BJ (cell line): Measurements from ENCODE around the gene KRTAP21-1. TPM values are rescaled to one million over a fixed set of nuclear protein-coding genes. Genes with fewer than 3 reads are reported as not detected.
"Not testable (repeated sequence)": the region's sequence is repeated elsewhere in the genome, so short reads cannot be mapped to it uniquely, and the experiment has no call there.

Source experiments
- CTCF ChIA-PET: fragments of 350-600 bp; formaldehyde crosslinking; extraction: SDS; loops from one replicate; lab custom pipeline; 2021; ENCODE audit warnings: antibody characterized with exemption, inconsistent platforms; lab: Yijun Ruan, JAX
- POLR2A ChIA-PET: fragments of 300-600 bp; sonication (Branson Sonifier 250); formaldehyde crosslinking; extraction: SDS; loops from one replicate; lab custom pipeline; 2021; ENCODE audit warnings: antibody characterized with exemption; lab: Charles Lee
- DNase-seq: peaks from one replicate; pipeline ENCODE4 v3.0.0-alpha.2; 2011; ENCODE audit warnings: low read depth
- H3K27me3 ChIP-seq: 2 replicates; pipeline ENCODE4 v1.6.0; 2011; ENCODE audit warnings: low read length; ENCODE audit not compliant: control insufficient read depth, insufficient read depth
- H3K36me3 ChIP-seq: 2 replicates; pipeline ENCODE4 v1.5.1; 2011; ENCODE audit warnings: low read length; ENCODE audit not compliant: control insufficient read depth, insufficient read depth
- H3K4me3 ChIP-seq: 2 replicates; pipeline ENCODE4 v1.5.1; 2011; ENCODE audit warnings: low read depth, mild to moderate bottlenecking, control low read depth, low read length
- polyA minus RNA-seq: library from RNA; depleted of rRNA, polyadenylated mRNA; stranded (reverse); fragments of >200 nt; gene quantifications from 2 replicates; pipeline ENCODE4 v1.2.3, GENCODE V29; 2011; rRNA and poly(A)+ RNA removed
- polyA plus RNA-seq: library from polyadenylated mRNA; depleted of rRNA; stranded (reverse); fragments of >200 nt; gene quantifications from 2 replicates; pipeline ENCODE4 v1.2.3, GENCODE V29; 2011; rRNA removed
- TF ChIP-seq, protein P1 (sequence below): IDR thresholded peaks from 2 replicates; pipeline ENCODE4 v1.5.1; 2011; ENCODE audit warnings: low read depth, mild to moderate bottlenecking, control low read depth, inconsistent platforms, low read length, moderate library complexity; ENCODE audit not compliant: insufficient read depth

KRTAP21-1 gene
- polyA plus RNA-seq (not detected in 2 replicates), polyA minus RNA-seq (not detected in 2 replicates)

GRCh38 chr21:30755328-30755727 is at the start of gene KRTAP21-1:
KRTAP21-1 (minus strand) TSS chr21:30755428; CDS start chr21:30755378, 50 bp downstream.
- H3K4me3 ChIP-seq, POLR2A ChIA-PET, H3K27me3 ChIP-seq, DNase-seq, H3K36me3 ChIP-seq, CTCF ChIA-PET: not testable (repeated sequence)

DNA sequence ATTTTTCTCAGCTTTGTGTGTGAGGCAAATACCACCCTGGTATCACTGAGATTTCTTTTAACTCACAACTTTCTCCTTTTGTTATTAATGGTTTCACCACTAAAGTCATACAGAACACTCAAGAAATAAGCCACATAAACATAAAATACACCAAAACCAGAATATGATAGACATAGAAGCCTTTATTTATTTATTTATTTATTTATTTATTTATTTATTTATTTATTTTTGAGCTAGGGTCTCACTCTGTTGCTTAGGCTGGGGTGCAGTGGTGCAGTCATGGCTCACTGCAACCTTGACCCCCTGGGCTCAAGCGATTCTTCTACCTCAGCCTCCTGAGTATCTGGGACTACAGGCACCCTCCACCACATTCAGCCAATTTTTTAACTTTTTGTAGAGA is 45.4 kb upstream of the KRTAP21-1 start:
- CTCF ChIA-PET = no interaction called here
- H3K4me3 ChIP-seq = no peak overlapping the region
- POLR2A ChIA-PET = no interaction called here

GRCh38 chr21:30793581-30794314 is 38.5 kb upstream of the KRTAP21-1 start:
- TF ChIP-seq, protein P1, sequence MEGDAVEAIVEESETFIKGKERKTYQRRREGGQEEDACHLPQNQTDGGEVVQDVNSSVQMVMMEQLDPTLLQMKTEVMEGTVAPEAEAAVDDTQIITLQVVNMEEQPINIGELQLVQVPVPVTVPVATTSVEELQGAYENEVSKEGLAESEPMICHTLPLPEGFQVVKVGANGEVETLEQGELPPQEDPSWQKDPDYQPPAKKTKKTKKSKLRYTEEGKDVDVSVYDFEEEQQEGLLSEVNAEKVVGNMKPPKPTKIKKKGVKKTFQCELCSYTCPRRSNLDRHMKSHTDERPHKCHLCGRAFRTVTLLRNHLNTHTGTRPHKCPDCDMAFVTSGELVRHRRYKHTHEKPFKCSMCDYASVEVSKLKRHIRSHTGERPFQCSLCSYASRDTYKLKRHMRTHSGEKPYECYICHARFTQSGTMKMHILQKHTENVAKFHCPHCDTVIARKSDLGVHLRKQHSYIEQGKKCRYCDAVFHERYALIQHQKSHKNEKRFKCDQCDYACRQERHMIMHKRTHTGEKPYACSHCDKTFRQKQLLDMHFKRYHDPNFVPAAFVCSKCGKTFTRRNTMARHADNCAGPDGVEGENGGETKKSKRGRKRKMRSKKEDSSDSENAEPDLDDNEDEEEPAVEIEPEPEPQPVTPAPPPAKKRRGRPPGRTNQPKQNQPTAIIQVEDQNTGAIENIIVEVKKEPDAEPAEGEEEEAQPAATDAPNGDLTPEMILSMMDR = no peak
- no peaks in the 10 kb centered on the region for H3K36me3 ChIP-seq
- ChIA-PET CTCF (interaction anchor here (1.2 kb wide), 1 partner anchor 26 kb away, joined by 3 read pairs; no protein-coding TSS in a partner anchor), POLR2A (no interaction called here)
- H3K27me3 ChIP-seq = no peaks in the 10 kb centered on the region
- H3K4me3 ChIP-seq = no peak overlapping the region
- DNase-seq = no peak

More for the DNA sequence above, 45.4 kb upstream of the KRTAP21-1 start:
- H3K36me3 ChIP-seq = no peaks in the 10 kb centered on the region
- no peak for DNase-seq
- no peaks in the 10 kb centered on the region for H3K27me3 ChIP-seq
- TF ChIP-seq, protein P1 = no peak

DNA sequence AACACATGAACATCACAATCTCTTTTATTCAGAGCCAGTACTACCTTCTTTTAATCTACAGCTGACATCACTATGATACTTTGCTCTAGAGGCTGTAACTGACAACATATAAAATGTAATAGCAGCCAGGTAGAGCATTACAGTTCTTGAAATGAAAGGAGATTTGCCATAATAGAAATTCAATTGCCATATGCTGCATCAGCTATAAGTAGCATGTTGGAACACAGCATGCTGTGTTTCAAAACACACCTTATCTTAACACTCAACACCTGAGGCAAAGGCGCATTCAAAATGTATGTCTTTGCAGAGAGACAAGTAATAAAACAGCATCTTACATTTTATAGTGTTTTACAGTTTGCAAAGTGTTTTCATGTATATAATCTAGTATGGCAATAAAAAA is 24.0 kb upstream of the KRTAP21-1 start:
- DNase-seq = no peak
- Histone ChIP-seq H3K4me3 (no peak overlapping the region), H3K27me3 (no peaks in the 10 kb centered on the region), H3K36me3 (no peaks in the 10 kb centered on the region)
- POLR2A ChIA-PET = no interaction called here
- CTCF ChIA-PET = no interaction called here
- TF ChIP-seq, protein P1 = no peak

DNA sequence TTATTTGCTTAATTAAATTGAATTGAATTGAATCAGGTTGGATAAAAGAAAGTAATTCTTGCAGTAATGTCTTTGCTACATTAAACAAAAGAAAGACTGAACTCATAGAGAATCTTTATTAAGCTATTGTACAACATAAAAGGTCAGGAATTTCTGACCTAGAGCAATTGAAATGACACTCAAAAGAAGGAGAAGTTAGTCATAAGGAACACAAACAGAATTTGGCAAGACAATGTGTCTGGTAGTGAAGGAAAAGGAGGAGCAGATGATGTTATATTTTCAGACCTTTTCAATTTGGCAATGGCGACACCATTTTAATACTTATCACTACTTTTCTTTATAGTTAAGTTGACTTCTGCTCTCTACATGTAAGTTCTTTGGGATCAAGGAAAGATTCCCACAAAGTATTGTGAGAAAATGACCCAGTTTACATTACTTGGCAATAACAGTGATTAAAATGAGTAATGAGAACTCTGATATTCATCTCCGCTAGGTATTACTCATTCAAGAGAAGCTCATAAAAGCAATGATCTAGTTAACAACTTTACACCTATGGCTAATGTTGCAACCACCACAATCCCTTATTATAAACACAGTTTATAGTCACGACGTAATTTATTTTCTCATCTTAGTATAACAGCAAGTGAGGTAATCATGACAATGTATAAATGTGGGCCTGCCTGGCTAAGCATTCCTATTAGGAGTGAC is 14.7 kb upstream of the KRTAP21-1 start:
- Histone ChIP-seq H3K4me3 (no peak overlapping the region), H3K27me3 (no peaks in the 10 kb centered on the region), H3K36me3 (no peaks in the 10 kb centered on the region)
- TF ChIP-seq, protein P1 = no peak
- DNase-seq = no peak
- POLR2A ChIA-PET = no interaction called here
- CTCF ChIA-PET = no interaction called here
